Gastroesophageal sphincter (tissue), 3 donors: ENCODE data around the gene PSAP.
A peak's percentile ranks its signal among the peaks of the same experiment; 100 is the strongest.

Experiments
- POLR2A ChIP-seq, 2 donors: fragments of 450-650 bp; IDR thresholded peaks; one replicate each; pipeline ENCODE4 v1.6.1; 2017; ENCODE audit warnings: antibody characterized with exemption in 2 of 2, mild to moderate bottlenecking in 2 of 2, moderate library complexity in 1 of 2
- TF ChIP-seq, protein P1 (sequence below), 4 experiments: fragments of 200-600 bp in 2 of 4; fragments of 450-650 bp in 2 of 4; sonication (generic) in 1 of 4; IDR thresholded peaks; one replicate each; pipeline ENCODE4 v1.5.1; 2017 to 2019; ENCODE audit warnings: antibody characterized with exemption in 4 of 4, mild to moderate bottlenecking in 2 of 4, moderate library complexity in 2 of 4

DNA sequence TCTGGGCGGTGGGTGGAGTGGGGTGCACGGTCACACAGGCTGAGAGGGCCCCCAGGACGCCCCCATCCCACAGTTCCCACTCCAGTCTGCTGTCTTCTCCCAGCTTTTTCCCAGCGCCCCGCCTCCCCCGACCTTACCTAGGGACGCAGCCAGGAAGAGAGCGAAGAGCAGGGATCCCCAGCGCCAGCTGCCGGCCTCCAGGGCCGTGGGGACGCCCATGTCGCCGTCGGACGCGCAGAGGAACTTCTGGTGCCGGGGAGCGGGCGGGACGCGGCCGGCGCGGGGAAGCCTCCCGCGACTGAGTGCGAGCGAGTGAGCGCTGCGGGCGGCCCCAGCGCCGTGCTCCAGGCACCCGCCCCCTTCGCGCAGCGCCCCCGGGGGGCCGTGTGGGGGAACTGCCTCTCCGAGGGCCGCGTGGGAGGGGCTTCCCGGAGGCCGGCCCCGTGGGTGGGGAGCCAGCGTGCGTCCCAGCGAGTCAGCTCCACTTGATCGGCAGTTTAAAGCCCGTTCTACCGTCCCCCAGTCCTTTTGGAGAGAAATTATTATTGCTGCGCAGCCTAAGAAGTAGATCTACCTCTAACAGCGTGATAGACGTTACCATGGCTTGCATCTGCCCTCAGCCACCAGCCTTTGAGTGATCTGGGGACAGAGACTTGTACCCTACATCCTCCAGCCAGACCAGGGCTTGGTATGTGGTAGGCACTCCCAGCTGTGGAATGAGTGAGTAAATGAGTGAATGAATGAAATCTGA, 77.7 kb downstream of the PSAP start, which contains the start of gene VSIR:
- peak; percentile 98 for TF ChIP-seq POLR2A (IDR thresholded peaks at IDR 0.05)
- TF ChIP-seq, protein P1, sequence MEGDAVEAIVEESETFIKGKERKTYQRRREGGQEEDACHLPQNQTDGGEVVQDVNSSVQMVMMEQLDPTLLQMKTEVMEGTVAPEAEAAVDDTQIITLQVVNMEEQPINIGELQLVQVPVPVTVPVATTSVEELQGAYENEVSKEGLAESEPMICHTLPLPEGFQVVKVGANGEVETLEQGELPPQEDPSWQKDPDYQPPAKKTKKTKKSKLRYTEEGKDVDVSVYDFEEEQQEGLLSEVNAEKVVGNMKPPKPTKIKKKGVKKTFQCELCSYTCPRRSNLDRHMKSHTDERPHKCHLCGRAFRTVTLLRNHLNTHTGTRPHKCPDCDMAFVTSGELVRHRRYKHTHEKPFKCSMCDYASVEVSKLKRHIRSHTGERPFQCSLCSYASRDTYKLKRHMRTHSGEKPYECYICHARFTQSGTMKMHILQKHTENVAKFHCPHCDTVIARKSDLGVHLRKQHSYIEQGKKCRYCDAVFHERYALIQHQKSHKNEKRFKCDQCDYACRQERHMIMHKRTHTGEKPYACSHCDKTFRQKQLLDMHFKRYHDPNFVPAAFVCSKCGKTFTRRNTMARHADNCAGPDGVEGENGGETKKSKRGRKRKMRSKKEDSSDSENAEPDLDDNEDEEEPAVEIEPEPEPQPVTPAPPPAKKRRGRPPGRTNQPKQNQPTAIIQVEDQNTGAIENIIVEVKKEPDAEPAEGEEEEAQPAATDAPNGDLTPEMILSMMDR (IDR thresholded peaks at IDR 0.05), result peak in 3 of 4 experiments; percentile 88 to 99 (median 90)
